ENCODE results near the gene DYSF.
"Not testable (repeated sequence)": the region's sequence is repeated elsewhere in the genome, so short reads cannot be mapped to it uniquely, and the experiment has no call there.

The DYSF gene

GRCh38 chr2:71646028-71646427 lies 192.7 kb downstream of the DYSF start:
- H3K4me3 ChIP-seq (ENCODE audit: low read depth, low read length) = no peak overlapping the region
- no peak for TF ChIP-seq CTCF (IDR thresholded peaks at IDR 0.05; ENCODE audit: low read depth, low read length, missing control alignments)
- DNase-seq (ENCODE audit: low read depth) = no peak

GRCh38 chr2:71647356-71647755 lies 194.0 kb downstream of the DYSF start:
- TF ChIP-seq CTCF (IDR thresholded peaks at IDR 0.05; ENCODE audit: low read depth, low read length, missing control alignments) = no peak
- no peak for DNase-seq (ENCODE audit: low read depth)
- no peak overlapping the region for H3K4me3 ChIP-seq (ENCODE audit: low read depth, low read length)

- no peak overlapping the region for H3K4me3 ChIP-seq (ENCODE audit: low read depth, low read length)
- no peak for TF ChIP-seq CTCF (IDR thresholded peaks at IDR 0.05; ENCODE audit: low read depth, low read length, missing control alignments)
- DNase-seq (ENCODE audit: low read depth) = no peak
Observed at GRCh38 chr2:71655498-71655897, 202.1 kb downstream of the DYSF start.

- DNase-seq (ENCODE audit: low read depth); H3K4me3 ChIP-seq (ENCODE audit: low read depth, low read length): not testable (repeated sequence)
Observed at GRCh38 chr2:71658256-71658655, 204.9 kb downstream of the DYSF start.

GRCh38 chr2:71658771-71659170 lies 205.4 kb downstream of the DYSF start:
- TF ChIP-seq CTCF (IDR thresholded peaks at IDR 0.05; ENCODE audit: low read depth, low read length, missing control alignments) = no peak
- DNase-seq (ENCODE audit: low read depth) = no peak
- no peak overlapping the region for H3K4me3 ChIP-seq (ENCODE audit: low read depth, low read length)

GRCh38 chr2:71659868-71660518 lies 206.6 kb downstream of the DYSF start:
- no peak for TF ChIP-seq CTCF (IDR thresholded peaks at IDR 0.05; ENCODE audit: low read depth, low read length, missing control alignments)
- H3K4me3 ChIP-seq (ENCODE audit: low read depth, low read length) = no peak overlapping the region
- no peak for DNase-seq (ENCODE audit: low read depth)

GRCh38 chr2:71661782-71662181 lies 208.4 kb downstream of the DYSF start:
- TF ChIP-seq CTCF (IDR thresholded peaks at IDR 0.05; ENCODE audit: low read depth, low read length, missing control alignments) = no peak
- no peak overlapping the region for H3K4me3 ChIP-seq (ENCODE audit: low read depth, low read length)
- DNase-seq (ENCODE audit: low read depth) = no peak
